Fibroblast of the conjunctiva (primary cell): ENCODE data around the gene SRI.
"Not testable (repeated sequence)": the region's sequence is repeated elsewhere in the genome, so short reads cannot be mapped to it uniquely, and the experiment has no call there.

Experiments
- DNase-seq: peaks from one replicate; pipeline ENCODE4 v3.0.0-alpha.2; 2010; ENCODE audit warnings: low read depth

The SRI gene, protein sequence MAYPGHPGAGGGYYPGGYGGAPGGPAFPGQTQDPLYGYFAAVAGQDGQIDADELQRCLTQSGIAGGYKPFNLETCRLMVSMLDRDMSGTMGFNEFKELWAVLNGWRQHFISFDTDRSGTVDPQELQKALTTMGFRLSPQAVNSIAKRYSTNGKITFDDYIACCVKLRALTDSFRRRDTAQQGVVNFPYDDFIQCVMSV

GRCh38 chr7:88219781-88220747, at the start of gene SRI:
SRI (minus strand) TSS chr7:88220038; CDS start chr7:88220026, 12 bp downstream.
- DNase-seq = peak; percentile 56

GRCh38 chr7:88269586-88269985, 49.7 kb upstream of the SRI start:
- DNase-seq = no peak

GRCh38 chr7:88268858-88269257, 49.0 kb upstream of the SRI start:
- DNase-seq = no peak

GRCh38 chr7:88268051-88268450, 48.2 kb upstream of the SRI start:
- DNase-seq = no peak

DNA sequence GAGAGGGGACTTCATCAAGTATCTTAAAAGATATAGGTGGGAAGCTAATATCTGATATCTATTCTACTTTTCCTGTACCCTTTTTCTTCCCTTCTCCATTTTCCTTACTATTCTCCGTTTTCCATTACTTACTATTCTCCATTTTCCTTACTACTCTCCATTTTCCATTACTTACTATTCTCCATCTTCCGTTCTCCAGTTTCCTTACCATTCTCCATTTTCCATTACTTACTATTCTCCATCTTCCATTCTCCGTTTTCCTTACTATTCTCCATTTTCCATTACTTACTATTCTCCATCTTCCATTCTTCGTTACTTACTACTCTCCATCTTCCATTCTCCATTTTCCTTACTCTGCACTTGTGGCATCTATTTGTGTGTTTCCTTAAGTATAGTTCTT, 47.6 kb upstream of the SRI start:
- no peak for DNase-seq

GRCh38 chr7:88264987-88265386, 45.1 kb upstream of the SRI start:
- DNase-seq = not testable (repeated sequence)

DNA sequence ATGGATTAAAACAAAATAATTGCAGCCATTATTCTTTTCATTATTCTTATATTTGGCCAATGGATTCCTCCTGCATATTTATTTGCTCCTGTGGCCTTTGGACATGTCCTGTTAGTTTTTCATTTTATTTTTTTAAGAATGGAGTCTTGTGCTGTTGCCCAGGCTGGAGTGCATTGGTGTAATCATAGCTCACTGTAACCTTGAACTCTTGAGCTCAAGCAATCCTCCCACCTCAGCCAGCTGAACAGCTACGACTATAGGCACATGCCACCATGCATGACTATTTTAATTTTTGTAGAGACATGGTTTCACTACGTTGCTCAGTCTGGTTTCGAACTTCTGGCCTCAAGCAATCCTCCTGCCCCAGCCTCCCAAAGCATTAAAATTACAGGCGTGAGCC, 42.7 kb upstream of the SRI start:
- DNase-seq = no peak

GRCh38 chr7:88260719-88261118, 40.9 kb upstream of the SRI start:
- no peak for DNase-seq

- DNase-seq = no peak
Observed at GRCh38 chr7:88259656-88260380, 40.0 kb upstream of the SRI start.

GRCh38 chr7:88258296-88258695, 38.5 kb upstream of the SRI start:
- not testable (repeated sequence) for DNase-seq

DNA sequence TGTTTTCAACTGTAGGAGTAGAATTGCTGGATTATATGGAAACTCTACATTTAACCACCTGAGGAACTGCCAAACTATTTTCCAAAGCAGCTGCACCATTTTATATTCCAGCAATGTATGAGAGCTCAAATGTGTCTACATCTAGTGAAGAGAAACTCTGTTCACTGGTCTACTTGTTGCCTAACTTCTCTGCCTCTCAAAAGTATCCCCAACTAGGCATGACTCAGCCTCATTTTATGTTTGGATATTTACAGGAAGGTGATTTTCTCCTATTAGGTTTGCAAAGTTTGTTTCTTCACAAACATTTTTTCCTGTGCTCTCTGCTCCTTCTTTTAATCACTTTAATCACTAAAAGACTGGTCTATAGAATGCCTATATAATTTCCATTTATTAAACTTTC, 37.1 kb upstream of the SRI start:
- DNase-seq = no peak

DNA sequence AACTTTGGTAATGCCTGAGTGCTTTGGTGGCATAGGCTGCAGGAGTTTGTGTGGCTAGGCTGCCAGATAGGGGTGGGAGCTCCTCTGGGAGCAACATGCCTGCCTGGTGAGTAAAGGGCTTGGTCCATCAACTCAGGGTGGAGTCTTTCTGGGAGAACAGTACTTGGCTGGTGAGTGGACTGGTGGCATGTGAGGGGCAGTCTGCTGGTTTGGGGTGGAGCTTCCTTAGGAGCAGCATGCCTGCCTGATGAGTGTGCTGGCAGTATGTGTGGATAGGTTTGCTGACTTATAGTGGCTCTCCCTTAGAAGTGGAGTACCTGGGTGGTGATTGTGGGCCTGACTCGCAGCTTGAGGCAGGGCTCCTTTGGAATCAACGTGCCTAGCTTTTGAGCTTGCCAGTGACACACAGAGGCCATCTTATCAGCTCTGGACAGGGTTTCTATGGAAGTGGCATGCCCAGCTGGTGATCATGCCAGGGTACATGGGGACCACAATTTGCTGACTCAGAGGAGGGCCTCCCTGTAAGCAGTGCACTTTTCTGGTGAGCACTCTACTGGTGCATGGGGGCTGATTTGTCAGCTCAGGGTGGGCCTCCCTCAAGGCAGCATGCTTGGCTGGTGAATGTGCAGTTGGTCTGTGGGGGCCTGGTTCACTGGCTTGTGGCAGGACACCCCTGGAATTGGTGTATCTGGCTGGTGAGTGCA, 35.0 kb upstream of the SRI start:
- no peak for DNase-seq

DNA sequence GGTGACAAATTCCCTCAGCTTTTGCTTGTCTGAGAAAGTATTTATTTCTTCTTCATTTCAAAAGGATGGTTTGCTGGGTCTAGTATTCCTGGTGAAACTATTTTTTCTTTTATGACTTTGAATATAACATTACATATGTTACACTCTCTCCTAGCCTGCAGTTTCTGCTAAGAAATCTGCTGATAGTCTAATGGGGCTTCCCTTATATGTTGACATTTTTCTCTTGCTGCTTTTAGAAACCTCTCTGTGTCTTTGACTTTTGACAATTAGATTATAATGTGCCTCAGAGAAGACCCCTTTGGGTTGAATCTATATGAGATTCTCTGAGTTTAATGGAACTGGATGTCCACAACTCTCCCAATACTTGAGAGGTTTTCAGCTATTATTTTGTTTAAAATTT, 33.8 kb upstream of the SRI start:
- DNase-seq = no peak

GRCh38 chr7:88244258-88244657, 24.4 kb upstream of the SRI start:
- DNase-seq = no peak

- peak; percentile 64 for DNase-seq
Observed at GRCh38 chr7:88243345-88243909, 23.6 kb upstream of the SRI start.

- no peak for DNase-seq
Observed at GRCh38 chr7:88239852-88240251, 20.0 kb upstream of the SRI start.

DNA sequence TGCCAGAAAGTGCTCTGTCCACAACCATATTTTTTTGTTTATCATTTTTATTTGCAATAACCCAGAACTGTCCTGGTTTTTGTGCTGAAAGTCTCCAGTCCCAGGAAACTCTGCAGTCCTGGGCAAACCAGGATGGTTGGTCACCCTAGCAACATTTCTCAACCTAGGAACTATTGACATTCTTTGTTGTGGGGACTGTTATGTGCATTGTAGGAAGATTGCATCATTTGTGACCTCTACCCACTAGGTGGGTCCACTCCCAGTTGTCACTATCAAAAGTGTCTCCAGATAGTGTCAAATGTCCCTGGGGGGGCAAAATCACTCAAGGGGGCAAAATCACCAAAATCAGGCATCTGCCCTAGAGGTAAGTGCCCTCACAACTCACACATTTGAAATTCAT, 14.0 kb upstream of the SRI start:
- DNase-seq = no peak

GRCh38 chr7:88230646-88231045, 10.8 kb upstream of the SRI start:
- DNase-seq = no peak

DNA sequence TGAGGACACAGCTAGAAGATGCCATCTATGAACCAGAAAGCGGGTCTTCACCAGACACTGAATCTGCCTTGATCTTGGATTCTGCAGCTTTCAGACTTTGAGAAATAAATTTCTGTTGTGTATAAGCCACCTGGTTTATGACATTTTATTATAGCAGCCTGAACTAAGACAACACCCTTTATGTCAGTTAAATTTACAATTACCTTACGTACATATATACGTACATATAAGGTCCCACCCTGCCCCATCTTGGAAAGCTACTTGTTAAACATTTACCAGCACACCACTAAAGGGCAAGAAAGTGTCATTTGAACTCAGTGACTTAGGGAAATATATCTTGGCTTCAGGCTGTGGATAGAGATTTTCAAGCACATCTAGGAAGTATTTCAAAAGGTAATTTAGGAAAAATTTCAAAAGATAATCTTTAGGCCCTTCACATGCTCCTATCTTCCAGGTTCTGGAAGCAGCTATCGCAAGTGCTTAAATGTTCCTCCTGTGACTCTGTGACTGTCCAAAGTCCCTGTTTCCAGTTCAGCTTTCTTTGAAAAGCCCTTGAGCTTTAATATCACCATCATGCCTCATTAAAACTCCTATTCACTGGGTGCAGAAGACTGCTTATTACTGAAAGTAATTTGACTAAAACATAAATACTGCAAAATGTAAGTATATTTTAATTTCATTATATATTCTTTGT, 9.6 kb upstream of the SRI start:
- no peak for DNase-seq

DNA sequence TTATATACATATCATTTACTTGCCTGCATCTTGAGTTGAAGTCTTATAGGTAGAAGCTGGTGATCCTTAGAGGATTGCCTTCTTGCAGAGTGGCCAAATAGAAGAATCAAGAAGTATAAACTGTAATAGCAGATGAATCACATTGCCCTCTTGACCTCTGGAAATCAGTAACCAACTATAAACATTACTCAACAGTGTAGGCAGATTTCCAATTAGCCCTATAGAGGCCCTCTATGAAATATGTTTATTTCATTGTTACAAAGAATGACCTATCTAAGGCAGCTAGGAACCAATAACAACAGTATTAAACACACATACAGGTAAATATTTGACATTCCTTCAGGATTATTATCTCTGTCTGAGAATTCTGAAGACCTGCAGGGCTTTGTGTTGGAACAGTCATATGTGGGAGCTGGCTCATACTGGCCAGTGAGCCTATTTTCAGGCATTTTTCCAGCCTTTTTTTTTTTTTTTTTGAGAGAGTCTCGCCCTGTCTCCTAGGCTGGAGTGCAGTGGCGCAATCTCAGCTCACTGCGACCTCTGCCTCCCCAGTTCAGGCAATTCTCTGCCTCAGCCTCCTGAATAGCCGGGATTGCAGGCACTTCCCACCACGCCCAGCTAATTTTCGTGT, 7.2 kb upstream of the SRI start:
- peak; percentile 63 for DNase-seq

- DNase-seq = no peak
Observed at GRCh38 chr7:88226201-88226600, 6.4 kb upstream of the SRI start.
